Activated T-helper 1 cell treated with anti-CD3 and anti-CD28 coated beads, Interleukin-12 subunit alpha, Interleukin-12 subunit beta, Interleukin-2, Interleukin-4 antibody, amounts not matched to agents 30 ng/mL and 10 ng/mL and 1 ng/mL, durations not matched to agents 14 hours and 24 hours and 36 hours (primary cell): ENCODE results near the gene TNRC6B. TPM values are rescaled to one million over a fixed set of nuclear protein-coding genes. Genes with fewer than 3 reads are reported as not detected.
"Not testable (repeated sequence)": the region's sequence is repeated elsewhere in the genome, so short reads cannot be mapped to it uniquely, and the experiment has no call there.

ENCODE experiments used
- DNase-seq: peaks from one replicate; pipeline ENCODE4 v3.0.0; 2021; ENCODE audit warnings: low spot score
- H3K27ac Mint-ChIP-seq: one replicate; pipeline ENCODE4 v1.8.0; 2021; ENCODE audit warnings: mild to moderate bottlenecking, mixed read lengths
- H3K27me3 Mint-ChIP-seq: one replicate; pipeline ENCODE4 v1.8.0; 2022; ENCODE audit warnings: mild to moderate bottlenecking, moderate library complexity, mixed read lengths; ENCODE audit not compliant: insufficient read depth
- H3K36me3 Mint-ChIP-seq: one replicate; pipeline ENCODE4 v1.8.0; 2021; ENCODE audit warnings: low read depth, mixed read lengths
- H3K4me1 Mint-ChIP-seq: one replicate; pipeline ENCODE4 v1.8.0; 2021; ENCODE audit warnings: low read depth, mixed read lengths
- H3K4me3 Mint-ChIP-seq: one replicate; pipeline ENCODE4 v1.8.0; 2021; ENCODE audit warnings: mild to moderate bottlenecking, moderate library complexity, mixed read lengths
- H3K9me3 Mint-ChIP-seq: one replicate; pipeline ENCODE4 v1.8.0; 2021; ENCODE audit warnings: mixed read lengths
- intact Hi-C: fragments of 100-400 bp; cut with micrococcal nuclease; formaldehyde crosslinking; loops from one replicate; pipeline ENCODE4 v1.15.1; 2024
- total RNA-seq: library from RNA; stranded (reverse); gene quantifications from 2 replicates; pipeline ENCODE4 v1.2.3, GENCODE V29; 2022

The TNRC6B gene
- total RNA-seq, 1 donor from 2014 or later: 26.2 TPM

- H3K27ac Mint-ChIP-seq: no peak overlapping the region
Observed at GRCh38 chr22:40175611-40176244, 2.0 kb upstream of the TNRC6B start.

GRCh38 chr22:40176921-40177737, 596 bp upstream of the TNRC6B start:
- intact Hi-C loops: loop anchor here (1.0 to 5.0 kb wide), 18 partner anchors 19 to 1030 kb away; partner anchors contain the start of genes ADSL, ATF4, L3MBTL2 and RPS19BP1
- peak; percentile 66 for DNase-seq
- Mint-ChIP-seq H3K4me3 (peak overlapping the region; percentile 87), H3K4me1 (peaks cover 48% of the 10 kb centered on the region), H3K9me3 (no peaks in the 10 kb centered on the region), H3K27ac (peak overlapping the region; percentile 92), H3K36me3 (peaks cover 2% of the 10 kb centered on the region), H3K27me3 (no peaks in the 10 kb centered on the region)

More at GRCh38 chr22:40175611-40176244, 2.0 kb upstream of the TNRC6B start:
- peak overlapping the region; percentile 63 for H3K4me3 Mint-ChIP-seq
- intact Hi-C loops: loop anchor here (2.0 to 5.0 kb wide), 6 partner anchors 42 to 1032 kb away; partner anchors contain the start of genes L3MBTL2 and SLC25A17
- H3K36me3 Mint-ChIP-seq: peaks cover 2% of the 10 kb centered on the region
- no peaks in the 10 kb centered on the region for H3K27me3 Mint-ChIP-seq
- no peaks in the 10 kb centered on the region for H3K9me3 Mint-ChIP-seq
- no peak for DNase-seq
- peaks cover 45% of the 10 kb centered on the region for H3K4me1 Mint-ChIP-seq

GRCh38 chr22:40178417-40179409, 988 bp downstream of the TNRC6B start:
- Mint-ChIP-seq H3K27me3 (no peaks in the 10 kb centered on the region), H3K36me3 (peaks cover 2% of the 10 kb centered on the region), H3K9me3 (no peaks in the 10 kb centered on the region), H3K4me1 (peaks cover 63% of the 10 kb centered on the region), H3K27ac (peak overlapping the region; percentile 92), H3K4me3 (peak overlapping the region; percentile 87)
- intact Hi-C loops: loop anchor here (5.0 kb wide), 3 partner anchors 39 to 1029 kb away; partner anchors contain the start of gene L3MBTL2
- DNase-seq: peak; percentile 30

GRCh38 chr22:40179526-40179925, 1.8 kb downstream of the TNRC6B start:
- peaks cover 4% of the 10 kb centered on the region for H3K36me3 Mint-ChIP-seq
- no peaks in the 10 kb centered on the region for H3K27me3 Mint-ChIP-seq
- DNase-seq: no peak
- peaks cover 69% of the 10 kb centered on the region for H3K4me1 Mint-ChIP-seq
- intact Hi-C loops: loop anchor here (5.0 kb wide), 3 partner anchors 38 to 1028 kb away; partner anchors contain the start of gene L3MBTL2
- H3K4me3 Mint-ChIP-seq: peak overlapping the region; percentile 87
- no peaks in the 10 kb centered on the region for H3K9me3 Mint-ChIP-seq
- H3K27ac Mint-ChIP-seq: peak overlapping the region; percentile 92

GRCh38 chr22:40180403-40180802, 2.7 kb downstream of the TNRC6B start:
- Mint-ChIP-seq H3K4me3 (peak overlapping the region; percentile 87), H3K4me1 (peaks cover 69% of the 10 kb centered on the region), H3K27ac (peak overlapping the region; percentile 68), H3K36me3 (peaks cover 7% of the 10 kb centered on the region), H3K9me3 (no peaks in the 10 kb centered on the region), H3K27me3 (no peaks in the 10 kb centered on the region)
- DNase-seq: no peak
- intact Hi-C loops: no loop called here

GRCh38 chr22:40181323-40181722, 3.6 kb downstream of the TNRC6B start:
- peaks cover 8% of the 10 kb centered on the region for H3K36me3 Mint-ChIP-seq
- peaks cover 60% of the 10 kb centered on the region for H3K4me1 Mint-ChIP-seq
- H3K27ac Mint-ChIP-seq: no peak overlapping the region

GRCh38 chr22:40182231-40182835, 4.6 kb downstream of the TNRC6B start:
- no peaks in the 10 kb centered on the region for H3K9me3 Mint-ChIP-seq
- peaks cover 8% of the 10 kb centered on the region for H3K36me3 Mint-ChIP-seq
- no peaks in the 10 kb centered on the region for H3K27me3 Mint-ChIP-seq
- intact Hi-C loops: no loop called here
- H3K27ac Mint-ChIP-seq: no peak overlapping the region
- H3K4me3 Mint-ChIP-seq: peak overlapping the region; percentile 19
- DNase-seq: no peak
- peaks cover 50% of the 10 kb centered on the region for H3K4me1 Mint-ChIP-seq

More at GRCh38 chr22:40181323-40181722, 3.6 kb downstream of the TNRC6B start:
- Mint-ChIP-seq H3K9me3 (no peaks in the 10 kb centered on the region), H3K4me3 (no peak overlapping the region), H3K27me3 (no peaks in the 10 kb centered on the region)
- intact Hi-C loops: no loop called here
- DNase-seq: no peak

GRCh38 chr22:40183029-40183581, 5.4 kb downstream of the TNRC6B start:
- Mint-ChIP-seq H3K4me3 (peak overlapping the region; percentile 19), H3K27ac (peak overlapping the region; percentile 56), H3K4me1 (peaks cover 48% of the 10 kb centered on the region), H3K36me3 (peaks cover 8% of the 10 kb centered on the region), H3K27me3 (no peaks in the 10 kb centered on the region), H3K9me3 (no peaks in the 10 kb centered on the region)
- intact Hi-C loops: no loop called here
- no peak for DNase-seq

- H3K27me3 Mint-ChIP-seq, H3K9me3 Mint-ChIP-seq, DNase-seq, intact Hi-C loops, H3K36me3 Mint-ChIP-seq: not testable (repeated sequence)
- Mint-ChIP-seq H3K4me3 (peak overlapping the region; percentile 19), H3K27ac (peak overlapping the region; percentile 56), H3K4me1 (peaks cover 47% of the 10 kb centered on the region)
Observed at GRCh38 chr22:40183603-40184002, 5.9 kb downstream of the TNRC6B start.

- intact Hi-C loops: no loop called here
Observed at GRCh38 chr22:40187389-40187788, 9.7 kb downstream of the TNRC6B start.

GRCh38 chr22:40189997-40190396, 12.3 kb downstream of the TNRC6B start:
- no peaks in the 10 kb centered on the region for H3K27me3 Mint-ChIP-seq
- DNase-seq: no peak
- no peak overlapping the region for H3K27ac Mint-ChIP-seq
- H3K9me3 Mint-ChIP-seq: no peaks in the 10 kb centered on the region
- H3K36me3 Mint-ChIP-seq: peaks cover 8% of the 10 kb centered on the region
- H3K4me3 Mint-ChIP-seq: no peak overlapping the region
- intact Hi-C loops: no loop called here
- peaks cover 29% of the 10 kb centered on the region for H3K4me1 Mint-ChIP-seq

More at GRCh38 chr22:40187389-40187788, 9.7 kb downstream of the TNRC6B start:
- no peak overlapping the region for H3K27ac Mint-ChIP-seq
- no peak for DNase-seq
- H3K4me1 Mint-ChIP-seq: peaks cover 33% of the 10 kb centered on the region
- H3K27me3 Mint-ChIP-seq: no peaks in the 10 kb centered on the region
- H3K4me3 Mint-ChIP-seq: no peak overlapping the region
- H3K36me3 Mint-ChIP-seq: peaks cover 7% of the 10 kb centered on the region
- no peaks in the 10 kb centered on the region for H3K9me3 Mint-ChIP-seq
